Activated naive CD8-positive, alpha-beta T cell treated with anti-CD3 and anti-CD28 coated beads, Interleukin-2, amount 50 U/mL, for 24 hours (primary cell): ENCODE measurements around the gene LDLRAD4.

Source experiments
- ATAC-seq: fragments of 150-1000 bp; cut with Tn5 transposase; one replicate; pipeline ENCODE4 v1.10.0; 2021
- DNase-seq: peaks from one replicate; pipeline ENCODE4 v3.0.0; 2021
- H3K27ac Mint-ChIP-seq: one replicate; pipeline ENCODE4 v1.8.0; 2021; ENCODE audit warnings: mild to moderate bottlenecking, mixed read lengths
- H3K27me3 Mint-ChIP-seq: one replicate; pipeline ENCODE4 v1.8.0; 2021; ENCODE audit warnings: mixed read lengths
- H3K36me3 Mint-ChIP-seq: one replicate; pipeline ENCODE4 v1.8.0; 2021; ENCODE audit warnings: low read depth, mixed read lengths
- H3K4me1 Mint-ChIP-seq: one replicate; pipeline ENCODE4 v1.8.0; 2021; ENCODE audit warnings: mixed read lengths
- H3K4me3 Mint-ChIP-seq: one replicate; pipeline ENCODE4 v1.8.0; 2021; ENCODE audit warnings: mild to moderate bottlenecking, moderate library complexity, mixed read lengths
- H3K9me3 Mint-ChIP-seq: one replicate; pipeline ENCODE4 v1.8.0; 2021; ENCODE audit warnings: mixed read lengths

The LDLRAD4 gene

DNA sequence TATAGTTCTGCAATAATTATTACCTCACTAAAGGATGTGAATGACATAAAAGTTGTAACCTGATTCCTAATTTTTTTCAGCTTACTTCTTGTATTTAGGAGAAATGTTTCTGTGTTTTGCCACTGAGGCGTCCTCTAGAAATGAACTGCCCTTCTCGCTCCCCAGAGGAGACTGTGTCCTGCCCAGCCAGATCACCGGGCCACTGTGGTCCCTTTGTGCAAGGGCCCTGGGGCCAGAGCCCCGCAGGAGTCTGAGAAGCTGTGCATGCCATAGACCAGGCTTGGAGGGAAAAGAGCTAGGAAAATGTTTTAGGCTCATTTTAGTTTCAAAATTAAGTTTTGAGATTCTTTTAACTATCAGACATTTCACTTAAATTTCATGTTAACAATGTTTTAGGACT, 31.1 kb upstream of the LDLRAD4 start:
- Mint-ChIP-seq H3K9me3 (no peaks in the 10 kb centered on the region), H3K27ac (no peak overlapping the region), H3K4me3 (no peak overlapping the region), H3K27me3 (peaks cover 6% of the 10 kb centered on the region), H3K36me3 (no peaks in the 10 kb centered on the region), H3K4me1 (no peaks in the 10 kb centered on the region)
- DNase-seq: no peak
- ATAC-seq: no peak

- no peaks in the 10 kb centered on the region for H3K4me1 Mint-ChIP-seq
- ATAC-seq (no peak), DNase-seq (no peak)
- peaks cover 6% of the 10 kb centered on the region for H3K27me3 Mint-ChIP-seq
- H3K27ac Mint-ChIP-seq: no peak overlapping the region
- H3K4me3 Mint-ChIP-seq: no peak overlapping the region
- no peaks in the 10 kb centered on the region for H3K36me3 Mint-ChIP-seq
- H3K9me3 Mint-ChIP-seq: no peaks in the 10 kb centered on the region
These were observed 27.5 kb upstream of the LDLRAD4 start for GRCh38 chr18:13191031-13191430.

DNA sequence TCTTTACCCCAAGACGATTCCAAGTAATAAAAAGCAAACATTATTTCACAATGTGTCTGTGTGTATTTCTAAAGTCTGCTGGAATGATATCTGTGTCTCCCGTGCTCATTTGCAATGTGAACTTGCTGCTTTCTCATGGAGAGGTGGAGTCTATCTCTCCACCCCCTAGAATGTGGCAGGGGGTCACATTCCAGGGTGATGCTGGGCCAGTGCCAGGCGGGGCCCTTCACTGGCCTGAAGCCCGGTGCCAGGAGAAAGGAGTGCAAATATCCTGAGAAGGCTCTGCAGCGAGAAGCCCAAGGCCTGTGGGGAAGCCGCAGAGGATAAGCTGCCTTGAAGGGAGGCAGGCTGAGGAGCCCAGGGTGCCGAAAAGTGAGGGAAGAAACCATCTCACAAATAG, 26.8 kb upstream of the LDLRAD4 start:
- H3K27me3 Mint-ChIP-seq: peaks cover 6% of the 10 kb centered on the region
- ATAC-seq: no peak
- no peak for DNase-seq
- H3K4me1 Mint-ChIP-seq: no peaks in the 10 kb centered on the region
- H3K9me3 Mint-ChIP-seq: no peaks in the 10 kb centered on the region
- no peak overlapping the region for H3K27ac Mint-ChIP-seq
- H3K36me3 Mint-ChIP-seq: no peaks in the 10 kb centered on the region
- H3K4me3 Mint-ChIP-seq: no peak overlapping the region

GRCh38 chr18:13192970-13193369, 25.6 kb upstream of the LDLRAD4 start:
- H3K27ac Mint-ChIP-seq: no peak overlapping the region
- no peaks in the 10 kb centered on the region for H3K9me3 Mint-ChIP-seq
- no peak for DNase-seq
- H3K36me3 Mint-ChIP-seq: no peaks in the 10 kb centered on the region
- ATAC-seq: no peak
- no peak overlapping the region for H3K4me3 Mint-ChIP-seq
- peaks cover 3% of the 10 kb centered on the region for H3K27me3 Mint-ChIP-seq
- H3K4me1 Mint-ChIP-seq: no peaks in the 10 kb centered on the region

DNA sequence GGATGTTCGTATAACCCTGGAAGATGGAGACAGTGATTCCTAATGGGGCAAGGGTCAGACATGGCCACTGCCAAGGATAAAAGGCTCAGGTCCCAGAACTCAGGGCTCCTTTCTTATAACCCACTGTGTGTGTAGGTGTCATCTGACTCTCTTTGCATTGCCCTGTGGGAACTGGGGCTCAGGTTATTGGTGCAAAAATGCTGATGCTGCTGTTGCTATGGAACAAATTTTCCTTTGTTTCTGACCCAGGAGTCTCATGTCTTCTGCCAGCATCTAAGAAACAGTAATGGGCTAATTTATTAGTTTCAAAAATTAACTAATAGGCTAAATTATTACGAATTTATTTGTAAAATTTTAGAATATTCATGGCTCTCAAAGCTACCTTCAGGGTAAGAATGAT, 24.3 kb upstream of the LDLRAD4 start:
- Mint-ChIP-seq H3K27ac (no peak overlapping the region), H3K4me3 (no peak overlapping the region), H3K36me3 (peaks cover 3% of the 10 kb centered on the region), H3K9me3 (peaks cover 6% of the 10 kb centered on the region), H3K27me3 (peaks cover 5% of the 10 kb centered on the region), H3K4me1 (no peaks in the 10 kb centered on the region)
- DNase-seq: no peak
- no peak for ATAC-seq

- DNase-seq: no peak
- H3K4me3 Mint-ChIP-seq: no peak overlapping the region
- no peaks in the 10 kb centered on the region for H3K4me1 Mint-ChIP-seq
- ATAC-seq: no peak
- peaks cover 23% of the 10 kb centered on the region for H3K27me3 Mint-ChIP-seq
- peaks cover 22% of the 10 kb centered on the region for H3K9me3 Mint-ChIP-seq
- no peak overlapping the region for H3K27ac Mint-ChIP-seq
- H3K36me3 Mint-ChIP-seq: peaks cover 6% of the 10 kb centered on the region
These were observed 19.9 kb upstream of the LDLRAD4 start for GRCh38 chr18:13198701-13199100.

DNA sequence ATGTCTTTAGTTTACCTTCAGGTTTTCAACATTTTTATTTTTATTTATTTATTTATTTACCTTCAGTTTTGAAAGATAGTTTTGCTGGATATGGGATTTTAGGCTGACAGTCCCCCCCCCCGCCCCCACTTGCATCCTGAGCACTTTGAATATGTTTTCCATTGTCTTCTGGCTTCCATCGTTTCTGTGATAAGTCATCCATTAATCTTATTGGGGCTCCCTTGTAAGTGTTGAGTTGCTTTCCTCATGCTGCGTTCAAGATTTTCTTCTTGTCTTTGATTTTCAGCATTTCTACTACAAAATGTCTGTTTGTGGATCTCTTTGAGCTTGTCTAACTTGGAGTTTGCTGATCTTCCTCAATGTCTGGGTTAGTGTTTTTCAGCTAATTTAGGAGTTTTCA, 19.4 kb upstream of the LDLRAD4 start:
- Mint-ChIP-seq H3K4me1 (no peaks in the 10 kb centered on the region), H3K27me3 (peaks cover 23% of the 10 kb centered on the region), H3K27ac (no peak overlapping the region)

DNA sequence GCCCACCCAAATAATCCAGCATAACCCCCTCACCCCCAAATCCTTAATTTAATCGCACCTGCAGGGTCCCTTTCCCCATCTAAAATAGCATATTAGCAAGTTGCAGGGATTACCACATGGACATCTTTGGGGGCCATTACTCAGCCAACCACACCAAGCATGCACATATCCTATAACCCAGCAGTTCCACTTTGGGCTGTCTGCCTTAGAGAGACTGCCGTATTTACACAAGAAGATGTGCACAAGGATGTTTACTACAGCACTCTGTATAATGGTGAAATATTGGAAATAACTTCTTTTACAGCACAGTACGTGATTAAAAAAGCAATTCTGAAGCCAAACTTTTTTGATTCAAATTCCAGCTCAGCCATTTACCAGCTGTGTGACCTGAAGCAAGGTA, 17.3 kb upstream of the LDLRAD4 start:
- peaks cover 24% of the 10 kb centered on the region for H3K27me3 Mint-ChIP-seq
- H3K27ac Mint-ChIP-seq: no peak overlapping the region
- no peak overlapping the region for H3K4me3 Mint-ChIP-seq
- H3K4me1 Mint-ChIP-seq: no peaks in the 10 kb centered on the region
- DNase-seq (no peak), ATAC-seq (no peak)
- H3K9me3 Mint-ChIP-seq: peaks cover 22% of the 10 kb centered on the region
- peaks cover 6% of the 10 kb centered on the region for H3K36me3 Mint-ChIP-seq

More for the DNA sequence above, 19.4 kb upstream of the LDLRAD4 start:
- DNase-seq: no peak
- no peak overlapping the region for H3K4me3 Mint-ChIP-seq
- no peak for ATAC-seq
- H3K36me3 Mint-ChIP-seq: peaks cover 6% of the 10 kb centered on the region
- peaks cover 22% of the 10 kb centered on the region for H3K9me3 Mint-ChIP-seq

DNA sequence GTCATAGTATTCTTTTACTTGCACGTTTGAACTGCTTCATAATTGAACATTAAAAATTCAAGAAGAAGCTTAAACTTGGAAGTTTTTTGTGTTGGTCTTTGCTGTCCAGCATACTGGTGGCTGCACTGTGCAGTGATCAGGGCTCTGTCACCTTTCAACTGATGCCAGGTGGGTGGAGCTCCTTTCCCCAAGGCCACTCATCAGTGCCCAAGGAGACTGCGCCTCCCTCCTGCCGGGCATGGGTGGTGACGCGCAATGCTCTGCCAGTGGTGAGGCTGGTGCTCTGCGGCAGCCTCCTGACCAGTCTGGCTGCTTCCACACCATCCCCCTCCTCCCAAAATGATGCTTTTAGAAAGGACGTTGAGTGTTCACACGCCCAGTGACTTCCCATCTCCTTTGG, 16.0 kb upstream of the LDLRAD4 start:
- H3K9me3 Mint-ChIP-seq: peaks cover 22% of the 10 kb centered on the region
- H3K27me3 Mint-ChIP-seq: peaks cover 29% of the 10 kb centered on the region
- DNase-seq: no peak

DNA sequence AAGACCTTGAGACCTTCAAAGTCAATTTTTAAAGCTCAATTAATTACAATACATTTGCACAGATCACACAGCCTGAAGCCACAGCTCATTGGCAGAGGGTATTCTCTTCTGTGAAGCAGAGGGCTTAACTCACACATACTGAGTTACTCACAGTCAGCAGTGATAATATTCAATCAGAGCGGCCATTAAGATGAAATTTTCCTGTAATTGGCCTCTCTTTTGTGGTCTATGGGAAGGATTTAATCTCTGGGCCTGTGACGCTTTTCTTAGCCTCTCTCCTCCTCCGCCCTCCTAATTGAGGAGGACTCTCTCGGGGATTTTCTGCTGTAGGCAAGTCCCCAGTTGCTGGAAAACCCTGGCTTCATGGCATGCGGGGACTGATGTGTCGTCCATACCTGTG, 12.3 kb upstream of the LDLRAD4 start:
- Mint-ChIP-seq H3K27me3 (peaks cover 28% of the 10 kb centered on the region), H3K36me3 (no peaks in the 10 kb centered on the region), H3K4me3 (no peak overlapping the region), H3K4me1 (no peaks in the 10 kb centered on the region), H3K27ac (no peak overlapping the region), H3K9me3 (no peaks in the 10 kb centered on the region)
- DNase-seq: no peak
- ATAC-seq: no peak

More for the DNA sequence above, 16.0 kb upstream of the LDLRAD4 start:
- H3K4me1 Mint-ChIP-seq: no peaks in the 10 kb centered on the region
- H3K4me3 Mint-ChIP-seq: no peak overlapping the region
- peaks cover 6% of the 10 kb centered on the region for H3K36me3 Mint-ChIP-seq
- ATAC-seq: no peak
- no peak overlapping the region for H3K27ac Mint-ChIP-seq

DNA sequence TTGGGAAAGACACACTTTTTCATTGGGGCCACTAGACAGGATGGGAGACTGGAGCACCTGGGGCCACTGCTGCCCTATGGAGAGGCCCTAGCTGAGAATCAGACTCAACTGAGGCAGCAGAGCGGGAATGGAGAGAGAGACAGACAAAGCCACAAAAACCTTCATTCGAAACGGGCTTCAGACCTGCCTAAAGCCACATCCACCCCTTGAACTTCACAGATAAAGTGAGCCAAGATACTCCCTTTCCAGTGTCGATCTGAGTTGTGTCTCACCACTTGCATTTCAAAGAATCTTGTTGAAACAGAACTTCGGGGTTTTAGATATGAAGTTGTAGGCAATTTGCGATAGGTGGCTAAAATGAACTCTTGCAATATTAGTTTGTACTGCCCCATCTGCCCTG, 11.3 kb upstream of the LDLRAD4 start:
- H3K4me3 Mint-ChIP-seq: no peak overlapping the region
- no peaks in the 10 kb centered on the region for H3K36me3 Mint-ChIP-seq
- H3K27me3 Mint-ChIP-seq: peaks cover 28% of the 10 kb centered on the region
- no peaks in the 10 kb centered on the region for H3K4me1 Mint-ChIP-seq
- H3K9me3 Mint-ChIP-seq: no peaks in the 10 kb centered on the region
- no peak overlapping the region for H3K27ac Mint-ChIP-seq
- DNase-seq (no peak), ATAC-seq (no peak)

DNA sequence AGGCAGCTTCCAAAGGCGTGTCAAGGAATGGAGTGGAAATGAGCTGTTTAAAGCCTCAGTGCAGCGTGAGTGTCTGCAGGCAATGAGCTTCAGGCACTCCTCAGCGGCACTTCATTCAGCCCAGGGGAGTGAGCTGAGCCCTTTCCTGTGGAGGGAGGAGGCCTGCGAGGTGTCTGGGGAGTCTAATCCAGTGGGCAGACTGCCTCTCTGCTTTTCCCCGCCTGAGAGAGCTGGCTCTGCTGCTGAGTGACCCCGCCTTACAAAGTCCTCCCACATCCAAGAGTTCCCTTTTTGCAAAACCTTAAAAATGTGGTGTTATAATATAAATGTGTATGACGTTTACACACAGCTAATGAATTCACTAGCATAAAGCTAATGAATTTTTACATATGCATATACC, 7.0 kb upstream of the LDLRAD4 start:
- Mint-ChIP-seq H3K4me1 (peaks cover 6% of the 10 kb centered on the region), H3K27me3 (peaks cover 35% of the 10 kb centered on the region), H3K4me3 (no peak overlapping the region), H3K9me3 (no peaks in the 10 kb centered on the region), H3K27ac (no peak overlapping the region), H3K36me3 (no peaks in the 10 kb centered on the region)
- DNase-seq (no peak), ATAC-seq (no peak)

- H3K9me3 Mint-ChIP-seq: no peaks in the 10 kb centered on the region
- no peak overlapping the region for H3K27ac Mint-ChIP-seq
- no peaks in the 10 kb centered on the region for H3K36me3 Mint-ChIP-seq
- H3K27me3 Mint-ChIP-seq: peaks cover 29% of the 10 kb centered on the region
- no peak for ATAC-seq
- no peak for DNase-seq
- H3K4me3 Mint-ChIP-seq: no peak overlapping the region
- peaks cover 10% of the 10 kb centered on the region for H3K4me1 Mint-ChIP-seq
These were observed 5.3 kb upstream of the LDLRAD4 start for GRCh38 chr18:13213036-13213795.

DNA sequence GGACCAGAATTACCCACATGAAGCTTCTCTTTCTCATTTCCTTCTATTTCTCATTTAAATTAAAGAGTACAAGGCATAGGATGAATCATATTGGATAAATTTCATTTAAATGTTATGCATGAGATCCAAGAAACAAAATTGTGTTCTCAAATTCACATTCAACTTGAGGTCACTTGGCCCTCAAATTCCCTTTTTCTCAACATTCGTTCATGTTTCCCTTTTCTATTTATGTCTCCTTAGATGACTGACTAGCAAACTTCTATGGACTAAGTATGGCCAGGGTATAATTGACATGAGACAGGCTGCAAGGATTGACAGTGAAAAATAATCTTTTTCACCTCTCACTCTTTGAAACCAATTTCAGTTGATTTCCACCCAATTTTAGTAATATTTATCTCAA, 4.0 kb upstream of the LDLRAD4 start:
- H3K27me3 Mint-ChIP-seq: peaks cover 32% of the 10 kb centered on the region
- H3K9me3 Mint-ChIP-seq: no peaks in the 10 kb centered on the region
- ATAC-seq (no peak), DNase-seq (no peak)
- no peak overlapping the region for H3K4me3 Mint-ChIP-seq
- no peak overlapping the region for H3K27ac Mint-ChIP-seq
- peaks cover 19% of the 10 kb centered on the region for H3K4me1 Mint-ChIP-seq
- no peaks in the 10 kb centered on the region for H3K36me3 Mint-ChIP-seq

- peaks cover 40% of the 10 kb centered on the region for H3K27me3 Mint-ChIP-seq
- H3K9me3 Mint-ChIP-seq: no peaks in the 10 kb centered on the region
- H3K4me1 Mint-ChIP-seq: peaks cover 34% of the 10 kb centered on the region
- ATAC-seq (peak; percentile 77), DNase-seq (peak; percentile 55)
- peak overlapping the region; percentile 80 for H3K4me3 Mint-ChIP-seq
- H3K36me3 Mint-ChIP-seq: no peaks in the 10 kb centered on the region
- no peak overlapping the region for H3K27ac Mint-ChIP-seq
These were observed 2.4 kb upstream of the LDLRAD4 start for GRCh38 chr18:13216092-13216582.
